ENCODE data around the gene IGFBP3.

- TF ChIP-seq POLR2A (IDR thresholded peaks at IDR 0.05; ENCODE audit: low read depth, low read length): no peak
- no peak for TF ChIP-seq POLR2AphosphoS5 (IDR thresholded peaks at IDR 0.05; ENCODE audit: low read depth, low read length)
- no peak for TF ChIP-seq TAF1 (IDR thresholded peaks at IDR 0.05; ENCODE audit: borderline replicate concordance, low read depth, low read length)
Measured at GRCh38 chr7:45940939-45941338, 19.9 kb upstream of the IGFBP3 start.
